ENCODE measurements around the gene PSMB8.
"Not testable (repeated sequence)": the region's sequence is repeated elsewhere in the genome, so short reads cannot be mapped to it uniquely, and the experiment has no call there.

The PSMB8 gene

DNA sequence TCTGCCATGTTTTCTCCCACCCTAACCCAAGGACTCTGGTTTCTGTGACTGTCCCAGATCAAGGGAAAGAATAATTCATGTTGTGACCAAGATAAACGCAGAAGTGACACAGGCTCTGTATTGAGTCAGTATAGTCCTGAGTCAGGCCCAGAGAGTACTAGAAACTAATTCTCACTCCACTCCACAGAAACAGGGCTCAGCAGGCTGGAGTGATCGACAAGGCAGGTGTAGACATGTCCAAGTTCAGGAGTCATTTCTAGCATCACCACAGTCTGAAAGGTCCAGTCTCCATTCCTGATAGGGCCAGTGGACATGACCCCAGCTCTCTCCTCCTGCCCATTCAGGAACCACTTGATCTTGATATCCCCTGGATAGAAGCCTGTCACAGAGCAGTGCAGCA lies 29.7 kb downstream of the PSMB8 start:
- no peak for DNase-seq (ENCODE audit: low read depth, low spot score)
- no peak overlapping the region for H3K4me3 ChIP-seq (ENCODE audit: low read length)

- DNase-seq (ENCODE audit: low read depth, low spot score): no peak
- no peak overlapping the region for H3K4me3 ChIP-seq (ENCODE audit: low read length)
These were observed 34.7 kb downstream of the PSMB8 start for GRCh38 chr6:32809171-32809570.

DNA sequence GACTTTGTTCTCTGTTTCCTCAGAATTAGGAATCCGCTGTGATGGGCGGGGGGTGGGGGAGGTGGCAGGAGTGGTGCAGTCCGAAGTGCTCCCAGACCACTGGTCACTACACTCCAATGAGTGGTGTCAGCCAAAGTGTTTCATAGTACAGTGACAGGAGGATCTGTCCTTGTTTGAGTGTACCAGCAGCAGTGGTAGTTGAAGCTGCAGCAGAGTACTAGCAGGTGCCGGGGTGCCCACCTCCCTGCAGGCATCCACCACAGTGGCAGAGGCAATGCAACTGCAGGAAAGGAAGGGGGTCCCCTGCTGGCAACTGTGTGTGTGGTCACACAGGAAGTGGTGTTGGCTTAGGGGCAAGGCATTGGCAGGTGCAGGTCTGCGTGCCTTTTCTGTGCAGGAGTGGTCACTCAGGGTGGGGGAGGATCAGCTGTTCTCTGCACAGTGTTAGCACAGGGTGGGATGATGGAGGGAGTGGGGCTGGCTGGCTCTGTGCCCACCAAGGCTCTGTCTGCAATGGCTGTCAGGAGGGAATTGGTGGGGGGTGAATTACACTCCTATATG lies 36.7 kb downstream of the PSMB8 start:
- no peak overlapping the region for H3K4me3 ChIP-seq (ENCODE audit: low read length)
- DNase-seq (ENCODE audit: low read depth, low spot score): peak; percentile 23

DNA sequence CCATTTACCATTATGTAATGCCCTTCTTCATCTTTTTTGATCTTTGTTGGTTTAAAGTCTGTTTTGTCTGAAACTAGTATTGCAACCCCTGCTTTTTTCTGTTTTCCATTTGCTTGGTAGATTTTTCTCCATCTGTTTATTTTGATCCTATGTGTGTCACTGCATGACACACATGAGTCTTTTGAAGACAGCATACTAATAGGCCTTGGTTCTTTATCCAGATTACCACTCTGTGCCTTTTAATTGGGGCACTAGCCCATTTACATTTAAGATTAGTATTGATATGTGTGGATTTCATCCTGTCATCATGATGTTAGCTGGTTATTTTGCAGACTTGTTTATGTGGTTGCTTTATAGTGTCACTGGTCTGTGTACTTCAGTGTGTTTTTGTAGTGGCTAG lies 38.4 kb downstream of the PSMB8 start:
- not testable (repeated sequence) for H3K4me3 ChIP-seq (ENCODE audit: low read length); DNase-seq (ENCODE audit: low read depth, low spot score)

DNA sequence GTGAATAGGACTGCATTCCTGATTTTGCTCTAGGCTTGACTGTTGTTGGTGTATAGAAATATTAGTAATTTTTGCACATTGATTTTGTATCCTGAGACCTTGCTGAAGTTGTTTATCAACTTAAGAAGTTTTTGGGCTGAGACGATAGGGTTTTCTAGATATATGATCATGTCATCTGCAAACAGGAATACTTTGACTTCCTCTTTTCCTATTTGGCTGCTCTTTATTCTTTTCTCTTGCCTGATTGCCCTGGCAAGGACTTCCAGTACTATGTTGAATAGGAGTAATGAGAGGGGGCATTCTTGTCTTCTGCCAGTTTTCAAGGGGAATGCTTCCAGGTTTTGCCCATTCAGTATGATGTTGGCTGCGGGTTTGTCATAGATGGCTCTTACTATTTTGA lies 40.4 kb downstream of the PSMB8 start:
- DNase-seq (ENCODE audit: low read depth, low spot score): no peak
- H3K4me3 ChIP-seq (ENCODE audit: low read length): no peak overlapping the region

- no peak overlapping the region for H3K4me3 ChIP-seq (ENCODE audit: low read length)
- no peak for DNase-seq (ENCODE audit: low read depth, low spot score)
These were observed 44.1 kb downstream of the PSMB8 start for GRCh38 chr6:32799740-32800139.

DNA sequence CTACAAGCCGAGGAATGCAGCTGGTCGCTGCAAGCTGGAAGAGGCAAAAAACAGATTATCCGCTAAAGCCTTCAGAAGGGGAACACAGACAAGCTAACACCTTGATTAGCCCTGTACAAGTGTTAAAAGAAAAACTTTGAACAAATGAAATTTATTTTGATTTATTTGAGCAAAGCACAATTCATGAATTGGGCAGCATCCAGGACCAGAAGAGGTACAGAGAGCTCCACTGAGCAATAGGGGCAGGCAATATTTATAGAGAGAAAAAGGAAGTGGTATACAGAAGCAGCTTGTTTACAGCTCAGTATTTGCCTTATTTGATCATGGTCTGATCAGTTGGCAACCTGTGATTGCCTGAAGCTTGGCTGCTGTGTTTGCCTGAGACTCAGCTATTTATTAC lies 44.7 kb downstream of the PSMB8 start:
- H3K4me3 ChIP-seq (ENCODE audit: low read length): no peak overlapping the region
- no peak for DNase-seq (ENCODE audit: low read depth, low spot score)

- DNase-seq (ENCODE audit: low read depth, low spot score): peak; percentile 50
- peak overlapping the region; percentile 36 for H3K4me3 ChIP-seq (ENCODE audit: low read length)
These were observed 46.7 kb downstream of the PSMB8 start for GRCh38 chr6:32796848-32797776.

DNA sequence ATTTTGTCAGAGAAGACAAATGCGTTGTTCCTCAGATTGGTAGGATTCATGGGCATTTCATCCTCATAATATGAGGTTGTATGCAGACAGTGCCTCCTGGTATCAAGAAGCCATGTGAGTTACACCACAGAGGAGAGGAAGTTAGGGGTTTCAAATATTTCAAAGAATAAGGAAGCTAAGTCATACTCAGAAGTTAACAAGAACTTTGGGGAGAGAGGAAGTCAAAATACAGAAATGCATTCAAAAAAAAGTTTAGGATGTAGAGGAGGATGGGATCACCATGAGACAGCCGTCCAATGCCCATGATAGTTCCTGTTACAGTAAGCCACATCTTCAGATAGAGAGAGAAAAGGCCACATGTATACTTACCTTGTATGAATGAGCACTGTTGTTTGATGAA lies 49.3 kb downstream of the PSMB8 start:
- DNase-seq (ENCODE audit: low read depth, low spot score): no peak
- no peak overlapping the region for H3K4me3 ChIP-seq (ENCODE audit: low read length)

- H3K4me3 ChIP-seq (ENCODE audit: low read length): no peak overlapping the region
- no peak for DNase-seq (ENCODE audit: low read depth, low spot score)
These were observed 50.9 kb downstream of the PSMB8 start for GRCh38 chr6:32792901-32793435.

Measured in Jurkat, Clone E6-1 (cell line).